Upper lobe of left lung (tissue), 4 donors: ENCODE measurements around the gene GRIPAP1.

ENCODE experiments used
- EP300 ChIP-seq, 4 donors: sonication (generic); formaldehyde crosslinking; IDR thresholded peaks; one replicate each; pipeline ENCODE4 v1.5.1; 2017; ENCODE audit warnings: antibody characterized with exemption in 4 of 4, control low read depth in 2 of 4
- POLR2A ChIP-seq, 4 donors: fragments of 450-650 bp; IDR thresholded peaks; one replicate each; pipeline ENCODE4 v1.5.1; 2016 to 2017; ENCODE audit warnings: antibody characterized with exemption in 4 of 4, mild to moderate bottlenecking in 2 of 4
- POLR2AphosphoS5 ChIP-seq, 2 donors: sonication (generic); formaldehyde crosslinking; IDR thresholded peaks; one replicate each; pipeline ENCODE4 v1.5.1; 2017; ENCODE audit warnings: antibody characterized with exemption in 2 of 2
- TF ChIP-seq, protein P1 (sequence below), 6 experiments: fragments of 450-650 bp in 4 of 6; fragments of 200-600 bp in 2 of 6; sonication (generic) in 2 of 6; IDR thresholded peaks; one replicate each; pipeline ENCODE4 v1.5.1; 2016 to 2019; ENCODE audit warnings: antibody characterized with exemption in 6 of 6

DNA sequence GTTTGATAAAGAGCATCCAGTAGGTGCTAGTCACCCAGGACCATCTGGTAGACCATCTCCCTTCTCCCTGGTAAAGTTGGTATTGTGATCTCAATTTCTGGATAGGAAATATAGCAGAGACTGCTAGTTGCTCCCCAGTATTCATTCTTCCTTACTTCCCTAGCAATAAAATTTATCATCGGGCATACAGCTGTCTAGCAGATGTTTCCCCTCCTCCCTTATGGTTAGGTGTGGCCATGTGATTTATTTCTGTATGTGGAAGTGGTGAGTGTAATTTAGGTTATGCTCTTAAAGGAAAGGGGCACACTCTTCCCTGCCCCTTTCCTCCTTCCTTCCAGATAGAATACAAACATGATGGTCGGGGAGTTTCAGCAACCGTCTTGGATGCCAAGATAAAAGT lies 18.2 kb downstream of the GRIPAP1 start:
- no peak for TF ChIP-seq POLR2A (IDR thresholded peaks at IDR 0.05)
- TF ChIP-seq, protein P1, sequence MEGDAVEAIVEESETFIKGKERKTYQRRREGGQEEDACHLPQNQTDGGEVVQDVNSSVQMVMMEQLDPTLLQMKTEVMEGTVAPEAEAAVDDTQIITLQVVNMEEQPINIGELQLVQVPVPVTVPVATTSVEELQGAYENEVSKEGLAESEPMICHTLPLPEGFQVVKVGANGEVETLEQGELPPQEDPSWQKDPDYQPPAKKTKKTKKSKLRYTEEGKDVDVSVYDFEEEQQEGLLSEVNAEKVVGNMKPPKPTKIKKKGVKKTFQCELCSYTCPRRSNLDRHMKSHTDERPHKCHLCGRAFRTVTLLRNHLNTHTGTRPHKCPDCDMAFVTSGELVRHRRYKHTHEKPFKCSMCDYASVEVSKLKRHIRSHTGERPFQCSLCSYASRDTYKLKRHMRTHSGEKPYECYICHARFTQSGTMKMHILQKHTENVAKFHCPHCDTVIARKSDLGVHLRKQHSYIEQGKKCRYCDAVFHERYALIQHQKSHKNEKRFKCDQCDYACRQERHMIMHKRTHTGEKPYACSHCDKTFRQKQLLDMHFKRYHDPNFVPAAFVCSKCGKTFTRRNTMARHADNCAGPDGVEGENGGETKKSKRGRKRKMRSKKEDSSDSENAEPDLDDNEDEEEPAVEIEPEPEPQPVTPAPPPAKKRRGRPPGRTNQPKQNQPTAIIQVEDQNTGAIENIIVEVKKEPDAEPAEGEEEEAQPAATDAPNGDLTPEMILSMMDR (IDR thresholded peaks at IDR 0.05): no peak
- no peak for TF ChIP-seq POLR2AphosphoS5 (IDR thresholded peaks at IDR 0.05)
- no peak for TF ChIP-seq EP300 (IDR thresholded peaks at IDR 0.05)
